Sciatic nerve (tissue), 2 donors: ENCODE data around the gene MTIF2. TPM values are rescaled to one million over a fixed set of nuclear protein-coding genes. Genes with fewer than 3 reads are reported as not detected.
"Not testable (repeated sequence)": the region's sequence is repeated elsewhere in the genome, so short reads cannot be mapped to it uniquely, and the experiment has no call there.

ENCODE experiments used
- ATAC-seq: fragments of 200-7000 bp; cut with Tn5 transposase; one replicate; pipeline ENCODE4 v1.9.1; 2020; ENCODE audit warnings: mild to moderate bottlenecking, moderate library complexity
- DNase-seq: peaks from one replicate; pipeline ENCODE4 v3.0.0-alpha.2; 2020; ENCODE audit warnings: low spot score
- intact Hi-C: fragments of 100-400 bp; cut with DNase I; formaldehyde crosslinking; loops from one replicate; pipeline ENCODE4 v1.14.2; 2022
- total RNA-seq: library from RNA; stranded (reverse); fragmentation: NEBNext Ultra II Directional; extraction: Animal tissue kit (Norgen Biotek cat#: 25700); gene quantifications from one replicate; pipeline ENCODE4 v1.2.1, GENCODE V29; 2021
- donor health status: DM: no; HTN: no; CAD: no.
- donor health status: DM: no; HTN: no; CAD: no.

Gene MTIF2
- total RNA-seq, 1 donor from 2014 or later: 18.2 TPM

DNA sequence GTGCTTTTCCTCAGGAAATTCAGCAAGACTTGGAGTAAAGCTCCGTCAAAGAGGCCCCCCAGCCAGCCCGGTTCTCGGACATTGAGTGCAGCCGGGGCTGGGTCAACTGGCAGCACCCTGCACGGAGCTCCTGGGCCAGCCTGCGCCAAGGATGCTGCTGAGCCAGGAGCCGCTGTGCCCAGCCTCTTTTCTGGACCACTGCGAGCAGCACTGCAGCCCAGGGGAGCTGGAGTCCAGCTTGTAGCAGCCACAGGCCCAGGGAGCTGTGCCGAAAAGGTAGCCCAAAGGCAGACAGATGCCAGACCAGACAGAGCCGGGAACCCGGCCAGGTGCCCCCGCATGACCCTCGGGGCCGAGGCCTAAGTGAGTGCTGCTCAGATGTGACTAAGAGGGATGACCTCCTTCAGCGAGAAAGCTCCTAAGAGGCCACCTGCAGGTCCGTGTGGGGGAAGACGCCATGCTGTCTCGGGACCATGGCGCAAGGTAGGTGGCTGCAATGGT lies 44.2 kb downstream of the MTIF2 start:
- DNase-seq (no peak), ATAC-seq (peak; percentile 8)
- intact Hi-C loops: no loop called here

DNA sequence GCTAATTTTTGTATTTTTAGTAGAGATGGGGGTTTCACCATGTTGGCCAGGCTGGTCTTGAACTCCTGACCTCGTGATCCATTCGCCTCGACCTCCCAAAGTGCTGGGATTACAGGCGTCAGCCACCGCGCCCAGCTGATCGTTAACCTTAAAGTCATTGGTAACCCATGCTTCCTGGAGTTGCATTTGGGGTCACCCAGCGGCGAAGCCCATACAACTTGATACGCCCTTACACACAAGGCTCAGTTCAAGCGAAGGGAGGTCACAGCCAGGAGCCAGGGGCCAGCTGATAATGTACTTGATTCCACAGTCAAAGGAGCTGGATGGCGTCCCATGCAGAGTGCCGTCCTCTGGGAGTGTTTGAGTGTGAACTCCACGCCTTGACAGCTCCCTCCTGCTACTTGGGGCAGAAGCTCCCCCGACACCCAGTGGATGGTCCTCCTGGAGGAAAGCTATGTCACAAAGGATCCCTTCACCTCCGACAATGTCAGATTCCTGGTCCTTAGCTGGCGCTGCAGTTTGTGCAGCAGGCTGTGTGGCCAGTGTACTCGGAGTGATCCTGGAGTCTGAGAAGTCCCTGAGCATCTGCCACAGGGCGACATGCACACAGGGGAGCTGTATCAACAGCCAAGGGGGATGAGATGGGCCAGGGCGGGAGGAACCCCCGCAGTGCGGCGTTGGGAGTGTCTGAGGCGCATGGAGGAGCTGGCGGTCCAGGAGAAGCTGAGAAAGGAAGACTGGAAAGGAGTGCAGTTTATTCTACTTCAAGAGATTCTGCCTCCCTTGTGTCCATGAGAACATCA lies 44.9 kb downstream of the MTIF2 start:
- DNase-seq: no peak
- peak; percentile 27 for ATAC-seq
- intact Hi-C loops: no loop called here

DNA sequence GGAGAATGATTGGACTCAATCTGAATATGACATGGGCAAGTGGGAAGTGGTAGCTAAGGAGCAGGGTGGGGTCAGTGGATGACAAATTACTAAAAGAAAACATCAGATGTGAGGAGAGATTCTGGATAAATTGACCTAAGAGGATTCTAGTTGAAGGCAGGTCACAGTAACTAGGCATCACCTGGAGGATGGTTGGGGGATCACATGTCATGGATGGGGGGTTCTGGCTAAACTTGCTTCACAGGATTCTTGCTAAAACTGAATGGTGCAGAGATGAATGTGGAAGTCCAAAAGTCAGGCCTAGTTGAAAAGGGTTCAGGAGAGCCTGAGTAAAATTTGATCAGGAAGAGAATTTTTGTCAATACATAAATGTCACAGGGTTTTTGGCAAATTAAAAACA lies 55.2 kb downstream of the MTIF2 start:
- intact Hi-C loops: no loop called here
- no peak for ATAC-seq
- DNase-seq: no peak

DNA sequence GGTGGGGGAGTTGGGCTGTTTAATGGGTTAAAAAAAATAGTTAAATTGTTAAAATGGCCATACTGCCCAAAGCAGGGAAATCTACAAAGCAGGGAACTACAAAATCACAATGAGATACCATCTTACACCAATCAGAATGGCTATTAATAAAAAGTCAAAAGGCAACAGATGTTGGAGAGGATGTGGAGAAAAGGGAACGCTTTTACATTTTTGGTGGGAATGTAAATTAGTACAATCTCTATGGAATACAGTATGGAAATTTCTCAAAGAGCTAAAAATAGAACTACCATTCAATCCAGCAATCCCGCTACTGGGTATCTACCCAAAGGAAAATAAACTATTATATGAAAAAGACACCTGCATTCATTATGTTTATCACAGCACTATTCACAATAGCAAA lies 64.1 kb downstream of the MTIF2 start:
- DNase-seq: no peak
- intact Hi-C loops: no loop called here
- no peak for ATAC-seq

DNA sequence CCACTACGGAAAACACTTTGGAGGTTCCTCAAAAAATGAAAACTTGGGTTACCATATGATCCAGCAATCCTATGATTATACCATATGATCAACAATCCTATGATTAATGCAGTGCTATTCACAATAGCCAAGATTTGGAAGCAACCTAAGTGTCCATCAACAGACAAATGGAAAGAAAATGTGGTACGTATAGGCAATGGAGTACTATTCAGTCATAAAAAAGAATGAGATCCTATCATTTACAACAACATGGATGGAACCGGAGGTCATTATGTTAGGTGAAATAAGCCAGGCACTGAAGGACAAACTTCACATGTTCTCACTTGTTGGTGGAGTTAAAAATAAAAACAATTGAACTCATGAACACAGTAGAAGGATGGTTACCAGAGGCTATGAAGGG lies 64.5 kb downstream of the MTIF2 start:
- DNase-seq: no peak
- intact Hi-C loops: no loop called here
- no peak for ATAC-seq

DNA sequence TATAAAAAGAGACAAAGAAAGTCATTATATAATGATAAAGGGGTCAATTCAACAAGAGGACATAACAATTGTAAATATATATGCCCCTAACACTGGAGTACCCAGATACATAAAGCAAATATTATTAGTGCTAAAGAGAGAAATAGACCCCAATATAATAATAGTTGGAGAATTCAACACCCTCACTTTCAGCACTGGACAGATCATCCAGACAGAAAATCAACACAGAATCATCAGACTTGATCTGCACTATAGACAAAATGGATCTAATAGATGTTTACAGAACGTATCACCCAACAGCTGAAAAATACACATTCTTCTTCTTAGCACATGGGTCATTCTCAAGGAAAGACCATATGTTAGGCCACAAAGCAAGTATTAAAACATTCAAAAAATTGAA lies 68.6 kb downstream of the MTIF2 start:
- intact Hi-C loops: no loop called here
- DNase-seq (no peak), ATAC-seq (no peak)

DNA sequence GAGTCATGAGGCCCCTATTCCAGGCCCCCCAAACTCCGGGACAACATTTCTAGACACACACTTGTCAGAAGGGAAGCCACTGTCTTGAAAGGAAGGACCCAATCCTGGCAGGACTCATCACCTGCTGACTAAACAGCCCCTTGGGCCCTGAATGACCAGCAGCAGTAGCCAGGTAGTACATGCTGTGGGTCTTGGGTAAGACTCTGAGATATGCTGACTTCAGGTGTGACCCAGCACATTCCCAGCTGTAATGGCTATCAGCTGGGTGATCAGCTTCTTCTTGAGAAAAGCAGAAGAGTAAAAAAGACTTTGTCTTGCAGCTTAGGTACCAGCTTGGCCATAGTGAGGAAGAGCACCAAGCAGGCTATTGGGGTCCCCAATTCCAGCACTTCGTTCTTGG lies 72.5 kb downstream of the MTIF2 start:
- intact Hi-C loops: no loop called here
- no peak for DNase-seq
- ATAC-seq: no peak

DNA sequence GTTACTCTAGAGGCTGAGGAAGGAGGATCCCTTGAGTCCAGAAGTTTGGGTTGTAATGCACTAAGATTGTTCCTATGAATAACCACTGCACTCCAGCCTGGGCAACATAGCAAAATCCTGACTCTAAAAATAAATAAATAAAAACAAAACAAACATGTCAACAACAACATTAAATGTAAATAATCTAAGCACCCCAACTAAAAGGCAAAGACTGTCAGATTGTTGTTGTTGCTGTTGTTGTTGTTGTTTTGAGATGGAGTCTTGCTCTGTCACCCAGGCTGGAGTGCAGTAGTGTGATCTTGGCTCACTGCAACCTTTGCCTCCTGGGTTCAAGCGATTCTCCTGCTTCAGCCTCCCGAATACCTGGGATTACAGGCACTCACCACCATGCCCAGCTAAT lies 77.1 kb downstream of the MTIF2 start:
- DNase-seq, intact Hi-C loops, ATAC-seq: not testable (repeated sequence)

DNA sequence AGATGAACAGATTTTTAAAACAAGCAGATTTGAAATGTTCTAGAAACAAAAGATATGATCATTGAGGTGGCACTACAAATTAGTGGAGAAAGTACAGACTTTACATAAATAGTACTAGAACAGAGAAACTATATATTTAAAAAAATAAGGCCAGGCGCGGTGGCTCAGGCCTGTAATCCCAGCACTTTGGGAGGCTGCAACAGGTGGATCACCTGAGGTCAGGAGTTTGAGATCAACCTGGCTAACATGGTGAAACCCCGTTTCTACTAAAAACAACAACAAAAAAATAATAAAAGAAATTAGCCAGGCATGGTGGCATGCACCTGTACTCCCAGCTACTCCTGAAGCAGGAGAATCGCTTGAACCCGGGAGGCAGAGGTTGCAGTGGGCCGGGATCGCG lies 82.2 kb downstream of the MTIF2 start:
- DNase-seq, ATAC-seq, intact Hi-C loops: not testable (repeated sequence)

Other genes starting within 250 kb of the MTIF2 start
- 254 TPM for gene RTN4, start 218.8 kb downstream of the MTIF2 start, total RNA-seq
- 11.9 TPM for gene CLHC1, start 36.9 kb downstream of the MTIF2 start, total RNA-seq
- 762 TPM for gene RPS27A, start 36.5 kb downstream of the MTIF2 start, total RNA-seq
- gene CCDC88A, start 150.6 kb upstream of the MTIF2 start, total RNA-seq: 59.8 TPM